Measurements from ENCODE around the gene PROX1.

PROX1 gene

DNA sequence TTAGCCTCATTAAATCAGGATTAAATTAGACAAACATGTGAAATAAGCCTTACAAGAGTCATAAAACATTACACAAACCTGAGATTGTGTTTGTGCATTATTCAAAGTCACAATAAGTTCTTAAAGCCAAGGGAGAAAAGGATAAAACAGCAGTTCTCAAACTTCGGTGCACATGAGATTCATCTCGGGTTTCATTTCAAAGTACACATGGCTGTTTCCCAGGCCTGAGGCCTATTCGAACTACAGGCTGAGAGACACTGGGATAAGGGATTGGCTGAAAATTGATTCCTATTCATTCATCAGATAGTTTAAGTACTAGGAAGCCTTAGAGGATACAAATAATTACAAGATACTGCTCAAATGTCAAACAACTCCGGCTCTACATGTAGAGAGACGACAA is 35.9 kb upstream of the PROX1 start:
- Histone ChIP-seq H3K79me1 (ENCODE audit: low read length) (no peaks in the 10 kb centered on the region), H4K8ac (ENCODE audit: low read depth, low read length) (no peak overlapping the region), H2BK15ac (replicated peaks; ENCODE audit: low read depth) (no peak overlapping the region), H3K27me3 (ENCODE audit: insufficient read depth, low read length, poor library complexity) (no peaks in the 10 kb centered on the region), H3K27ac (ENCODE audit: low read depth, low read length) (no peak overlapping the region), H2AK5ac (ENCODE audit: low read length) (no peak overlapping the region), H4K5ac (ENCODE audit: low read length) (no peak overlapping the region), H3K4me2 (ENCODE audit: low read length) (no peak overlapping the region), H3K4me3 (ENCODE audit: low read length) (no peak overlapping the region), H3K4me1 (ENCODE audit: control insufficient read depth, low read depth, low read length) (no peaks in the 10 kb centered on the region), H3K9ac (ENCODE audit: low read length) (no peak overlapping the region), H2BK5ac (ENCODE audit: low read length) (no peak overlapping the region), H3K79me2 (ENCODE audit: control insufficient read depth, insufficient read depth, low read length) (no peaks in the 10 kb centered on the region), H3K4ac (ENCODE audit: low read depth, low read length) (no peak overlapping the region), H3K56ac (ENCODE audit: low read length) (no peak overlapping the region), H2BK120ac (ENCODE audit: low read depth, low read length) (no peak overlapping the region), H3K18ac (ENCODE audit: low read length) (no peak overlapping the region), H3K36me3 (ENCODE audit: control insufficient read depth, insufficient read depth, low read length) (no peaks in the 10 kb centered on the region), H3K23ac (ENCODE audit: low read length) (no peak overlapping the region)
- no CpG with 5 or more reads among the region's 5 CpGs for WGBS (ENCODE audit: extremely low coverage, insufficient coverage, low lambda C conversion rate)
- no peak for DNase-seq

DNA sequence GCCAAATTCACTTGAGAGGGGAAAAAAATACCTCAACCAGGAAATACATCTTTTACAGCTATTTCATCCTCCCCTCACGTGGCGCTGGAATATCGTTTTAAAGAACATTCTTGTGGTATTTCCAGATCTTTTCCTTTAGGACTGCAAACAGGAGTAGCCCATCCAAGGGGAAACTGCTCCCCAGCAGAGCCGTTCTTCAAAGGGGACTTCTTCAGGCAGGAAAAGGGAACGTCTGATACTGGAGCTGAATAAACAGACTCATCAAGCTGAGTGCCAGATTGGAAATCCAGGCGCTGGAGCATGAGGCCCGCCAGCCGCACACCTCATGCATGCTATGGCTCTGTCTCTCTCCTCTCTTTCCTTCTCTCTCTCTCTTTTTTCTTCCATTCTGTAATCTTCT is 34.0 kb upstream of the PROX1 start:
- Histone ChIP-seq H3K4ac (ENCODE audit: low read depth, low read length) (no peak overlapping the region), H3K4me3 (ENCODE audit: low read length) (no peak overlapping the region), H3K4me2 (ENCODE audit: low read length) (no peak overlapping the region), H4K5ac (ENCODE audit: low read length) (no peak overlapping the region), H3K79me2 (ENCODE audit: control insufficient read depth, insufficient read depth, low read length) (no peaks in the 10 kb centered on the region), H3K27ac (ENCODE audit: low read depth, low read length) (no peak overlapping the region), H2BK15ac (replicated peaks; ENCODE audit: low read depth) (no peak overlapping the region), H3K56ac (ENCODE audit: low read length) (no peak overlapping the region), H2BK120ac (ENCODE audit: low read depth, low read length) (no peak overlapping the region), H2AK5ac (ENCODE audit: low read length) (no peak overlapping the region), H2BK5ac (ENCODE audit: low read length) (no peak overlapping the region), H4K8ac (ENCODE audit: low read depth, low read length) (no peak overlapping the region), H3K9ac (ENCODE audit: low read length) (no peak overlapping the region), H3K18ac (ENCODE audit: low read length) (no peak overlapping the region), H3K27me3 (ENCODE audit: insufficient read depth, low read length, poor library complexity) (no peaks in the 10 kb centered on the region), H3K79me1 (ENCODE audit: low read length) (no peaks in the 10 kb centered on the region), H3K36me3 (ENCODE audit: control insufficient read depth, insufficient read depth, low read length) (no peaks in the 10 kb centered on the region), H3K4me1 (ENCODE audit: control insufficient read depth, low read depth, low read length) (no peaks in the 10 kb centered on the region), H3K23ac (ENCODE audit: low read length) (no peak overlapping the region)
- WGBS (ENCODE audit: extremely low coverage, insufficient coverage, low lambda C conversion rate) = no CpG with 5 or more reads among the region's 8 CpGs
- DNase-seq = no peak

DNA sequence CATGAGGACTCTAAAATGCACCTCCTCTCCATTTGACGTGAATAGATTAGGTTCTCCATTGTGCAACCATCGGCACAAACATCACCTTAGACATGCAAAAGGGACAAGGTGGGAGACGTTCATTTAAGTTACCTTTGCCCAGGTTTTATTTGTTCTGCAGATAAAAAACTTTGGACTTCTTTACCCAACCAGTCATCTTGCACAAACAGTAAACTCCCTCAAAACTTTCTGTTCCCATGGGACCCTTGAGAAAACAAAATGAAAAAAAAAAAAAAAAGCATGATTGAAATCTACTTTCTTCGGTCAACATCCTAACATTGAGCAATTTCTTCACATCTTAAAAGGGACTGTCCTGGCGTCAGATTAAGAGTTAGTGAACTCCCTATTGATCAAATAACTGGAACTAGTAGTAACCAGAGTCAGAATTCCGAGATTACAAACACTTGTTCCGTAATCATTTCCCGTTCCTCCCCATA is 31.4 kb upstream of the PROX1 start:
- H3K4me1 ChIP-seq (ENCODE audit: control insufficient read depth, low read depth, low read length) = no peaks in the 10 kb centered on the region
- no CpG with 5 or more reads among the region's 8 CpGs for WGBS (ENCODE audit: extremely low coverage, insufficient coverage, low lambda C conversion rate)
- no peak overlapping the region for H4K5ac ChIP-seq (ENCODE audit: low read length)
- no peaks in the 10 kb centered on the region for H3K79me1 ChIP-seq (ENCODE audit: low read length)
- H3K23ac ChIP-seq (ENCODE audit: low read length) = no peak overlapping the region
- H2BK15ac ChIP-seq (replicated peaks; ENCODE audit: low read depth) = no peak overlapping the region
- no peak overlapping the region for H3K4me3 ChIP-seq (ENCODE audit: low read length)
- H4K8ac ChIP-seq (ENCODE audit: low read depth, low read length) = no peak overlapping the region
- H3K4ac ChIP-seq (ENCODE audit: low read depth, low read length) = no peak overlapping the region
- H2BK5ac ChIP-seq (ENCODE audit: low read length) = no peak overlapping the region
- H3K18ac ChIP-seq (ENCODE audit: low read length) = no peak overlapping the region
- no peak overlapping the region for H3K27ac ChIP-seq (ENCODE audit: low read depth, low read length)
- no peak overlapping the region for H3K4me2 ChIP-seq (ENCODE audit: low read length)
- no peaks in the 10 kb centered on the region for H3K27me3 ChIP-seq (ENCODE audit: insufficient read depth, low read length, poor library complexity)
- no peak overlapping the region for H2BK120ac ChIP-seq (ENCODE audit: low read depth, low read length)
- H2AK5ac ChIP-seq (ENCODE audit: low read length) = no peak overlapping the region
- H3K36me3 ChIP-seq (ENCODE audit: control insufficient read depth, insufficient read depth, low read length) = no peaks in the 10 kb centered on the region
- no peaks in the 10 kb centered on the region for H3K79me2 ChIP-seq (ENCODE audit: control insufficient read depth, insufficient read depth, low read length)
- no peak for DNase-seq
- no peak overlapping the region for H3K56ac ChIP-seq (ENCODE audit: low read length)
- H3K9ac ChIP-seq (ENCODE audit: low read length) = no peak overlapping the region

DNA sequence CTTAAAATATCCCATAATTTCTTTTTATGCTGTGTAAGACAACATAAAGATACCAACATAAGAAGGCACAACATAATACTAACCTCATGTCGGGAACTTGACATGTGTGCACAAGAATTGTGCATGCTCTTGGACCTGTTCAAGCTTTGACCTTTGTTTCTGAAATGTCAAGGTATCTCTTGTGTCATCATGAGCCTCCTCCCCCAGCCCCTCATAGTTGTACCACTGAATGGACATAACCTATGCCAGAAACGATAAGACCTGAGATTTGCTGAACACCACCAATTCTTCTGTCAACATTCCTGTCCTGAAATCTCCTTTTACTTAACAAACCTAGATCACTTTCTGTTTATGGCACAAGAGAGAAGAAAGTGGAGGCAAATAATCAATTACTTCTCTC is 29.4 kb upstream of the PROX1 start:
- H2AK5ac ChIP-seq (ENCODE audit: low read length) = no peak overlapping the region
- H3K18ac ChIP-seq (ENCODE audit: low read length) = no peak overlapping the region
- H2BK15ac ChIP-seq (replicated peaks; ENCODE audit: low read depth) = no peak overlapping the region
- H3K4me2 ChIP-seq (ENCODE audit: low read length) = no peak overlapping the region
- no peak overlapping the region for H3K23ac ChIP-seq (ENCODE audit: low read length)
- WGBS (ENCODE audit: extremely low coverage, insufficient coverage, low lambda C conversion rate) = no CpG with 5 or more reads among the region's 2 CpGs
- H3K27ac ChIP-seq (ENCODE audit: low read depth, low read length) = no peak overlapping the region
- no peak overlapping the region for H2BK120ac ChIP-seq (ENCODE audit: low read depth, low read length)
- no peaks in the 10 kb centered on the region for H3K36me3 ChIP-seq (ENCODE audit: control insufficient read depth, insufficient read depth, low read length)
- H3K79me1 ChIP-seq (ENCODE audit: low read length) = no peaks in the 10 kb centered on the region
- DNase-seq = no peak
- no peak overlapping the region for H4K8ac ChIP-seq (ENCODE audit: low read depth, low read length)
- no peak overlapping the region for H2BK5ac ChIP-seq (ENCODE audit: low read length)
- H3K27me3 ChIP-seq (ENCODE audit: insufficient read depth, low read length, poor library complexity) = no peaks in the 10 kb centered on the region
- H3K4me3 ChIP-seq (ENCODE audit: low read length) = no peak overlapping the region
- no peak overlapping the region for H3K4ac ChIP-seq (ENCODE audit: low read depth, low read length)
- H3K9ac ChIP-seq (ENCODE audit: low read length) = no peak overlapping the region
- H3K56ac ChIP-seq (ENCODE audit: low read length) = no peak overlapping the region
- no peak overlapping the region for H4K5ac ChIP-seq (ENCODE audit: low read length)
- no peaks in the 10 kb centered on the region for H3K79me2 ChIP-seq (ENCODE audit: control insufficient read depth, insufficient read depth, low read length)
- no peaks in the 10 kb centered on the region for H3K4me1 ChIP-seq (ENCODE audit: control insufficient read depth, low read depth, low read length)

DNA sequence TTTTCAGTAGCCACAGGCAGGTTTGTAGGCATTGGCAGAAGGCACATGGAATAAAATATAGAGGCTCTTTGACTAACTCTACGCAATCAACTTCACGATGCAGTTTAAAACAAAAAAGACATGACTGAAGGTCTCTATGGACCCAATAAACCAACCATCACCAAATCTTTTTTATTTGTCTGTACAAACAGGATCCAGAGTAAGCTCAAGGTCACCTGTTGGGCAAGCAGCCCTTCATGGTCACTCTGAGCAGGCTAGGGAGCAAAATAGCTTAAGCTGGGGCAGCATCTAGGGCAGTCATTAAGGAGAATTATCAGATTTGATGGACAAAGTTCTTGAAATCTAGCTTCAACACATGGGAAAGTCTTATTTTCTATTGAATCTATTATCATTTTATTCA is 26.8 kb upstream of the PROX1 start:
- Histone ChIP-seq H3K4me2 (ENCODE audit: low read length) (no peak overlapping the region), H3K79me2 (ENCODE audit: control insufficient read depth, insufficient read depth, low read length) (no peaks in the 10 kb centered on the region), H3K56ac (ENCODE audit: low read length) (no peak overlapping the region), H3K18ac (ENCODE audit: low read length) (no peak overlapping the region), H2AK5ac (ENCODE audit: low read length) (no peak overlapping the region), H3K27ac (ENCODE audit: low read depth, low read length) (no peak overlapping the region), H3K27me3 (ENCODE audit: insufficient read depth, low read length, poor library complexity) (no peaks in the 10 kb centered on the region), H3K36me3 (ENCODE audit: control insufficient read depth, insufficient read depth, low read length) (no peaks in the 10 kb centered on the region), H3K9ac (ENCODE audit: low read length) (no peak overlapping the region), H2BK15ac (replicated peaks; ENCODE audit: low read depth) (no peak overlapping the region), H3K4me1 (ENCODE audit: control insufficient read depth, low read depth, low read length) (no peaks in the 10 kb centered on the region), H3K4me3 (ENCODE audit: low read length) (no peak overlapping the region), H3K79me1 (ENCODE audit: low read length) (no peaks in the 10 kb centered on the region), H4K5ac (ENCODE audit: low read length) (no peak overlapping the region), H2BK120ac (ENCODE audit: low read depth, low read length) (no peak overlapping the region), H3K4ac (ENCODE audit: low read depth, low read length) (no peak overlapping the region), H2BK5ac (ENCODE audit: low read length) (no peak overlapping the region), H3K23ac (ENCODE audit: low read length) (no peak overlapping the region), H4K8ac (ENCODE audit: low read depth, low read length) (no peak overlapping the region)
- no peak for DNase-seq
- no CpG with 5 or more reads among the region's 2 CpGs for WGBS (ENCODE audit: extremely low coverage, insufficient coverage, low lambda C conversion rate)

DNA sequence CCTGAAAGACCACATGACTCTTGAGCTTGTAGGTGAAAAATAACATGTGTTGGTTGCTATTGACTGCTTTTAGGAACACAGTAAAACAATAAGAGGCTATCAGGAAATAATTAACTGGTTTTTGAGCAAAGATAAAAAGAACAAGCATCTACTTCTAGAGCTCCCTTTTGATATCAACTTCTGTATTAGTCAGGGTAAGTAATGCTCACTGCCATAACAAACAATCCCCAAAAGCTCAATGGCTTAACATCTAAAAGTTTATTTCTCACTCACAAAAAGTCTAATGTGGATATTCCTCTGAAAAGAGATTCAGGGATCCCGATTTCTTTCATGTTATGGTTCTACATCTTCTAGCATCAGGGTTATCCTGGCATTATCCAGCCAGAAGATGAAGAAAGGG is 25.3 kb upstream of the PROX1 start:
- Histone ChIP-seq H3K79me2 (ENCODE audit: control insufficient read depth, insufficient read depth, low read length) (no peaks in the 10 kb centered on the region), H3K4me1 (ENCODE audit: control insufficient read depth, low read depth, low read length) (no peaks in the 10 kb centered on the region), H2BK120ac (ENCODE audit: low read depth, low read length) (no peak overlapping the region), H2BK5ac (ENCODE audit: low read length) (no peak overlapping the region), H3K27ac (ENCODE audit: low read depth, low read length) (no peak overlapping the region), H3K9ac (ENCODE audit: low read length) (no peak overlapping the region), H3K23ac (ENCODE audit: low read length) (no peak overlapping the region), H2AK5ac (ENCODE audit: low read length) (no peak overlapping the region), H3K27me3 (ENCODE audit: insufficient read depth, low read length, poor library complexity) (no peaks in the 10 kb centered on the region), H4K8ac (ENCODE audit: low read depth, low read length) (no peak overlapping the region), H4K5ac (ENCODE audit: low read length) (no peak overlapping the region), H3K4me3 (ENCODE audit: low read length) (no peak overlapping the region), H3K79me1 (ENCODE audit: low read length) (no peaks in the 10 kb centered on the region), H3K4me2 (ENCODE audit: low read length) (no peak overlapping the region), H3K4ac (ENCODE audit: low read depth, low read length) (no peak overlapping the region), H3K36me3 (ENCODE audit: control insufficient read depth, insufficient read depth, low read length) (no peaks in the 10 kb centered on the region), H3K18ac (ENCODE audit: low read length) (no peak overlapping the region), H3K56ac (ENCODE audit: low read length) (no peak overlapping the region), H2BK15ac (replicated peaks; ENCODE audit: low read depth) (no peak overlapping the region)
- no peak for DNase-seq
- WGBS (ENCODE audit: extremely low coverage, insufficient coverage, low lambda C conversion rate) = no CpG with 5 or more reads among the region's 1 CpG
